Esophagus squamous epithelium (tissue), 5 donors: ENCODE results near the gene ZNF550. TPM values are rescaled to one million over a fixed set of nuclear protein-coding genes. Genes with fewer than 3 reads are reported as not detected.
A peak's percentile ranks its signal among the peaks of the same experiment; 100 is the strongest.
"Not testable (repeated sequence)": the region's sequence is repeated elsewhere in the genome, so short reads cannot be mapped to it uniquely, and the experiment has no call there.

Source experiments
- DNase-seq: peaks from one replicate; lab custom pipeline; 2025; lab: John Stamatoyannopoulos, UW
- H3K27ac ChIP-seq, 4 donors: fragments of 200-600 bp; sonication (generic); one replicate each; pipeline ENCODE4 v1.5.1; 2016 to 2019; ENCODE audit warnings: mild to moderate bottlenecking in 1 of 4
- H3K27me3 ChIP-seq, 4 donors: fragments of 200-600 bp; sonication (generic); 1 replicate in 3 of 4; 2 replicates in 1 of 4; pipeline versions ENCODE4 v1.5.1 to v1.6.0; 2017 to 2021; ENCODE audit warnings: antibody characterized with exemption in 1 of 4
- H3K36me3 ChIP-seq, 3 donors: fragments of 200-600 bp; sonication (generic); one replicate each; pipeline ENCODE4 v1.5.1; 2016 to 2019
- H3K4me1 ChIP-seq, 3 donors: fragments of 200-600 bp; sonication (generic); one replicate each; pipeline ENCODE4 v1.5.1; 2017 to 2019
- H3K4me3 ChIP-seq, 4 donors: fragments of 200-600 bp; sonication (generic); 1 replicate in 3 of 4; 2 replicates in 1 of 4; pipeline ENCODE4 v1.5.1; 2016 to 2019; ENCODE audit warnings: mild to moderate bottlenecking in 2 of 4, moderate library complexity in 1 of 4
- H3K9me3 ChIP-seq, 3 donors: fragments of 200-600 bp; sonication (generic); one replicate each; pipeline ENCODE4 v1.5.1; 2016 to 2019
- POLR2A ChIP-seq, 4 donors: fragments of 450-650 bp; IDR thresholded peaks; one replicate each; pipeline ENCODE4 v1.6.1; 2017; ENCODE audit warnings: antibody characterized with exemption in 4 of 4, mild to moderate bottlenecking in 4 of 4, moderate library complexity in 3 of 4
- WGBS, 2 donors: methylation state at CpG; one replicate each; pipeline ENCODE4 v1.1.5; 2018; 5-methylcytosine and 5-hydroxymethylcytosine counted together
- intact Hi-C: fragments of 100-400 bp; cut with DNase I; formaldehyde crosslinking; loops from one replicate; pipeline ENCODE4 v1.15.0; 2022
- total RNA-seq, 4 donors: library from RNA; depleted of rRNA; stranded (reverse); fragments of >200 nt; gene quantifications; one replicate each; pipeline ENCODE4 v1.1.0, GENCODE V29; 2016
- TF ChIP-seq, protein P1 (sequence below), 6 experiments: fragments of 450-650 bp in 4 of 6; fragments of 200-600 bp in 2 of 6; sonication (generic) in 2 of 6; IDR thresholded peaks; one replicate each; pipeline ENCODE4 v1.5.1; 2016 to 2019; ENCODE audit warnings: antibody characterized with exemption in 6 of 6, mild to moderate bottlenecking in 4 of 6, moderate library complexity in 4 of 6
- donor health status: DM: yes; HTN: yes; CAD: no.

The ZNF550 gene
- total RNA-seq, 4 donors from 2014 or later = 2.2 to 7.6 (median 3.1) TPM

- no peak overlapping the region for H3K4me3 ChIP-seq
- TF ChIP-seq POLR2A (IDR thresholded peaks at IDR 0.05) = no peak
- TF ChIP-seq, protein P1, sequence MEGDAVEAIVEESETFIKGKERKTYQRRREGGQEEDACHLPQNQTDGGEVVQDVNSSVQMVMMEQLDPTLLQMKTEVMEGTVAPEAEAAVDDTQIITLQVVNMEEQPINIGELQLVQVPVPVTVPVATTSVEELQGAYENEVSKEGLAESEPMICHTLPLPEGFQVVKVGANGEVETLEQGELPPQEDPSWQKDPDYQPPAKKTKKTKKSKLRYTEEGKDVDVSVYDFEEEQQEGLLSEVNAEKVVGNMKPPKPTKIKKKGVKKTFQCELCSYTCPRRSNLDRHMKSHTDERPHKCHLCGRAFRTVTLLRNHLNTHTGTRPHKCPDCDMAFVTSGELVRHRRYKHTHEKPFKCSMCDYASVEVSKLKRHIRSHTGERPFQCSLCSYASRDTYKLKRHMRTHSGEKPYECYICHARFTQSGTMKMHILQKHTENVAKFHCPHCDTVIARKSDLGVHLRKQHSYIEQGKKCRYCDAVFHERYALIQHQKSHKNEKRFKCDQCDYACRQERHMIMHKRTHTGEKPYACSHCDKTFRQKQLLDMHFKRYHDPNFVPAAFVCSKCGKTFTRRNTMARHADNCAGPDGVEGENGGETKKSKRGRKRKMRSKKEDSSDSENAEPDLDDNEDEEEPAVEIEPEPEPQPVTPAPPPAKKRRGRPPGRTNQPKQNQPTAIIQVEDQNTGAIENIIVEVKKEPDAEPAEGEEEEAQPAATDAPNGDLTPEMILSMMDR (IDR thresholded peaks at IDR 0.05) = no peak
- peaks cover 0 to 91% (median 57%) of the 10 kb centered on the region in 3 donors for H3K9me3 ChIP-seq
- intact Hi-C loops = no loop called here
- WGBS, 2 donors = 89 to 93% methylated on average over 3 of the region's 6 CpGs
- peaks cover 0 to 71% (median 0%) of the 10 kb centered on the region in 3 donors for H3K36me3 ChIP-seq
- no peak for DNase-seq
- H3K27me3 ChIP-seq = no peaks in the 10 kb centered on the region
- H3K4me1 ChIP-seq = no peaks in the 10 kb centered on the region
- H3K27ac ChIP-seq = no peak overlapping the region
Observed at GRCh38 chr19:57512845-57513244, 46.8 kb downstream of the ZNF550 start.

- Histone ChIP-seq H3K36me3 (peaks cover 6 to 72% (median 9%) of the 10 kb centered on the region in 3 donors), H3K27me3 (no peaks in the 10 kb centered on the region), H3K9me3 (peaks cover 0 to 96% (median 63%) of the 10 kb centered on the region in 3 donors), H3K4me3 (no peak overlapping the region), H3K27ac (no peak overlapping the region), H3K4me1 (no peaks in the 10 kb centered on the region)
- intact Hi-C loops = no loop called here
- no peak for TF ChIP-seq POLR2A (IDR thresholded peaks at IDR 0.05)
- TF ChIP-seq, protein P1 (IDR thresholded peaks at IDR 0.05) = no peak
- no peak for DNase-seq
Observed at GRCh38 chr19:57511484-57511883, 48.2 kb downstream of the ZNF550 start.

DNA sequence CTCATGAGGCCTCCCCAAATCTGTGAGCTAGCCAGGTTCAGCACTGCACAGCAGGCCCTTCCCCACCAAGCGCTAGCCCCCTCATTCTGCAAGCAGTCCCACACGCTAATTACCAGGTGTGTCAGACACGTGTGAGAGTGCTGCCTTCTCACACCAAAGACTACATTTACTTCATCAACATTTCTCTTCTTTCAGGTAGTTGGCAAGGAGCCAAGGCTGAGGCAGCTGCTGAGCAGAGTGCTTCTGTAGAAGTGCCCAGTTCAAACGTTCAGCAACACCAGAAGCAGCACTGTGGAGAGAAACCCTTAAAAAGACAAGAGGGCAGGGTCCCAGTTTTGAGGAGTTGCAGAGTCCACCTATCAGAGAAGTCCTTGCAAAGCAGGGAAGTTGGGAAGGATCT is 53.5 kb downstream of the ZNF550 start:
- H3K4me1 ChIP-seq = no peaks in the 10 kb centered on the region
- 50 to 72% methylated on average over 2 to 4 of the region's 4 CpGs for WGBS, 2 donors
- TF ChIP-seq, protein P1 (IDR thresholded peaks at IDR 0.05) = no peak
- TF ChIP-seq POLR2A (IDR thresholded peaks at IDR 0.05) = no peak
- no peak overlapping the region for H3K4me3 ChIP-seq
- no peaks in the 10 kb centered on the region for H3K27me3 ChIP-seq
- H3K27ac ChIP-seq = no peak overlapping the region
- intact Hi-C loops = no loop called here
- DNase-seq = no peak
- H3K9me3 ChIP-seq = peaks cover 0 to 95% (median 64%) of the 10 kb centered on the region in 3 donors
- peaks cover 20 to 87% (median 23%) of the 10 kb centered on the region in 3 donors for H3K36me3 ChIP-seq

GRCh38 chr19:57500400-57500799 is 59.3 kb downstream of the ZNF550 start:
- H3K4me1 ChIP-seq, H3K27me3 ChIP-seq, intact Hi-C loops, DNase-seq, H3K27ac ChIP-seq: not testable (repeated sequence)
- peak overlapping the region in 3 of 4 donors; percentile 83 to 93 (median 88) for H3K4me3 ChIP-seq
- H3K36me3 ChIP-seq = peaks cover 3 to 43% (median 3%) of the 10 kb centered on the region in 3 donors
- WGBS, 2 donors = 0 to 7% methylated on average over 1 of the region's 4 CpGs
- peaks cover 0 to 50% (median 30%) of the 10 kb centered on the region in 3 donors for H3K9me3 ChIP-seq

GRCh38 chr19:57499680-57500395 is 59.8 kb downstream of the ZNF550 start, which contains the start of gene ZNF773:
Gene ZNF773 (plus strand): TSS chr19:57499938. CDS start chr19:57500081, 143 bp downstream.
- Histone ChIP-seq H3K36me3 (peaks cover 0 to 37% (median 0%) of the 10 kb centered on the region in 3 donors), H3K27ac (peak within 1 kb of the TSS; percentile 89 to 93 (median 92)), H3K4me3 (peak within 1 kb of the TSS; percentile 72 to 93 (median 86)), H3K9me3 (peaks cover 0 to 51% (median 34%) of the 10 kb centered on the region in 3 donors)
- intact Hi-C loops, H3K4me1 ChIP-seq, H3K27me3 ChIP-seq: not testable (repeated sequence)
- peak; percentile 54 for DNase-seq
- peak in 3 of 4 donors; percentile 46 to 78 (median 62) for TF ChIP-seq POLR2A (IDR thresholded peaks at IDR 0.05)
- WGBS, 2 donors = 2 to 5% methylated on average over 25 of the region's 69 CpGs

- DNase-seq, intact Hi-C loops, H3K27ac ChIP-seq, H3K4me1 ChIP-seq, H3K27me3 ChIP-seq: not testable (repeated sequence)
- H3K36me3 ChIP-seq = peaks cover 0 to 37% (median 0%) of the 10 kb centered on the region in 3 donors
- peaks cover 0 to 51% (median 39%) of the 10 kb centered on the region in 3 donors for H3K9me3 ChIP-seq
- H3K4me3 ChIP-seq = peak overlapping the region in 1 of 4 donors; percentile 83
Observed at GRCh38 chr19:57499332-57499679, 60.4 kb downstream of the ZNF550 start.

GRCh38 chr19:57488299-57488644 is 71.4 kb downstream of the ZNF550 start:
- intact Hi-C loops, H3K27ac ChIP-seq, DNase-seq, H3K27me3 ChIP-seq, H3K4me1 ChIP-seq: not testable (repeated sequence)
- H3K4me3 ChIP-seq = peak overlapping the region in 3 of 4 donors; percentile 10 to 45 (median 13)
- peaks cover 4 to 39% (median 18%) of the 10 kb centered on the region in 3 donors for H3K36me3 ChIP-seq
- peaks cover 0 to 31% (median 0%) of the 10 kb centered on the region in 3 donors for H3K9me3 ChIP-seq
- WGBS, 2 donors = 0% methylated on average over 1 of the region's 1 CpG; no CpG with 5 or more reads in 1 of the 2 donors
